Bronchial epithelial cell (primary cell): Measurements from ENCODE around the gene SHISAL1. TPM values are rescaled to one million over a fixed set of nuclear protein-coding genes. Genes with fewer than 3 reads are reported as not detected.

ENCODE experiments used
- DNase-seq: peaks from one replicate; pipeline ENCODE4 v3.0.0-alpha.2; 2010; ENCODE audit warnings: low read depth
- FAIRE-seq: peaks from 2 replicates; lab custom pipeline; 2011; peaks lifted over from hg19 to GRCh38; lab: Jason Lieb, UNC
- H3K27me3 ChIP-seq: 2 replicates; pipeline ENCODE4 v1.5.1; 2011; ENCODE audit warnings: low read length; ENCODE audit not compliant: control insufficient read depth, insufficient read depth
- H3K36me3 ChIP-seq: 2 replicates; pipeline ENCODE4 v1.5.1; 2011; ENCODE audit warnings: low read length; ENCODE audit not compliant: control insufficient read depth, insufficient read depth
- H3K4me3 ChIP-seq: 2 replicates; pipeline ENCODE4 v1.5.1; 2011; ENCODE audit warnings: mild to moderate bottlenecking, low read depth, low read length, control low read depth
- total RNA-seq: library from RNA; depleted of rRNA; stranded (reverse); fragments of >200 nt; gene quantifications from 2 replicates; pipeline ENCODE4 v1.2.1, GENCODE V29; 2014
- TF ChIP-seq, protein P1 (sequence below): IDR thresholded peaks from 2 replicates; pipeline ENCODE4 v1.5.1; 2011; ENCODE audit warnings: mild to moderate bottlenecking, moderate library complexity, low read length, control low read depth, inconsistent platforms; ENCODE audit not compliant: insufficient read depth, severe bottlenecking

The SHISAL1 gene
- total RNA-seq, result under 0.01 and 0.26 TPM in 2 replicates

DNA sequence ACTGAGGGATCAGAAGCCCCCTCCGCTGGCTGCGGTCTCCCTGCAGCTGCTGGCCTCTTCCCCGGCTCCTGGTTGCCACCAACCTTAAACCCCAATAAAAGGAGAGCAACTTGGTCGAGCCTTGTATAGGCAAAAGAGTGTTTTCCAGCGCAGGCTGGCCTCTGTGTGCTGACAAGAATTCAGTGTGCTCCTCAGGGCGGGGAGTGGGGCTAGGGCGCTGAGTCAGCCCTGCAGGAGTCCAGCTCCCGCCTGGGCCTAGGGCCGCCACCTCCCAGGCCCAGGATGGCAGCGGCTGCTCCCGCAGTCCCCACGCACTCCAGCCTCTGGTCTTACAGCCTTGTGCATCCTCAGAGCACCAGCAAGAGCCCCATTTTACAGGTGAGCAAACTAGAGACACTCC is at the start of gene SHISAL1:
TSS of gene SHISAL1 (minus strand) at position 186 of the 400 bp plus-strand sequence. CDS start 12,006 bp downstream, outside the sequence.
- TF ChIP-seq, protein P1, sequence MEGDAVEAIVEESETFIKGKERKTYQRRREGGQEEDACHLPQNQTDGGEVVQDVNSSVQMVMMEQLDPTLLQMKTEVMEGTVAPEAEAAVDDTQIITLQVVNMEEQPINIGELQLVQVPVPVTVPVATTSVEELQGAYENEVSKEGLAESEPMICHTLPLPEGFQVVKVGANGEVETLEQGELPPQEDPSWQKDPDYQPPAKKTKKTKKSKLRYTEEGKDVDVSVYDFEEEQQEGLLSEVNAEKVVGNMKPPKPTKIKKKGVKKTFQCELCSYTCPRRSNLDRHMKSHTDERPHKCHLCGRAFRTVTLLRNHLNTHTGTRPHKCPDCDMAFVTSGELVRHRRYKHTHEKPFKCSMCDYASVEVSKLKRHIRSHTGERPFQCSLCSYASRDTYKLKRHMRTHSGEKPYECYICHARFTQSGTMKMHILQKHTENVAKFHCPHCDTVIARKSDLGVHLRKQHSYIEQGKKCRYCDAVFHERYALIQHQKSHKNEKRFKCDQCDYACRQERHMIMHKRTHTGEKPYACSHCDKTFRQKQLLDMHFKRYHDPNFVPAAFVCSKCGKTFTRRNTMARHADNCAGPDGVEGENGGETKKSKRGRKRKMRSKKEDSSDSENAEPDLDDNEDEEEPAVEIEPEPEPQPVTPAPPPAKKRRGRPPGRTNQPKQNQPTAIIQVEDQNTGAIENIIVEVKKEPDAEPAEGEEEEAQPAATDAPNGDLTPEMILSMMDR, result no peak
- Histone ChIP-seq H3K36me3 (no peaks in the 10 kb centered on the region), H3K27me3 (no peaks in the 10 kb centered on the region), H3K4me3 (no peak within 1 kb of the TSS)
- no peak for FAIRE-seq
- DNase-seq, result no peak

DNA sequence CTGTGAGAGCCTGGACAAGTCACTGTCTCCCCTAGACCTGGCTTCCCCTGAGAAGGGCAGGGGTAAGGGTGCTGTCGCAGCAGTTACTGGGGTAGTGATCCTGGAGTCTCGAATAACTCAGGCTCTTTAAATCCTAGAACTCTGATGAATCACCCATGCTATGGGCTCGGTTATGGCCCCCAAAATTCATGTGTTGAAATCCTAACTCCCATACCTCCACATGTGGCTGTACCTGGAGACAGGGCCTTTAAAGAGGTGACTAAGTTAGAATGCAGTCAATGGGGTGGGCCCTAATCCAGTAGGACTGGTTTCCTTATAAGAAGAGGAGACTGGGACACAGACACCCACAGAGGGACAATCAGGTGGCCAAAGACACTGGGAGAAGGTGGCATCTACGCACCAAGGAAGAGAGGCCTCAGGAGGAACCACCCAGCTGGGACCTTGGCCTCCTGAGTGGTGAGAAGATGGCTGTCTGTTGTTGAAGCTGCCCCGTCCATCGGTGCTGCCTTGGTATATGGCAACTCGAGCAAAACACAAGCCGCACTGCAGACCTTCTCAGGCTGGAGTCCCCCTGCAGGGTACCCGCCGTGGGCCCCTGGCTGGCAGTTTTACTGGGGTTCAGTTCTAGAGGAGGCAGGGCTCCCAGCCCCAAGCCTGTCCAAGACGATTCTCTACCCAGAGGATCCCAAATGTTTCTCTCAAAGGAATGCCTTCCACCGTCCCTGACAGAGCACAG is 48.8 kb upstream of the SHISAL1 start:
- peaks cover 2% of the 10 kb centered on the region for H3K27me3 ChIP-seq

DNA sequence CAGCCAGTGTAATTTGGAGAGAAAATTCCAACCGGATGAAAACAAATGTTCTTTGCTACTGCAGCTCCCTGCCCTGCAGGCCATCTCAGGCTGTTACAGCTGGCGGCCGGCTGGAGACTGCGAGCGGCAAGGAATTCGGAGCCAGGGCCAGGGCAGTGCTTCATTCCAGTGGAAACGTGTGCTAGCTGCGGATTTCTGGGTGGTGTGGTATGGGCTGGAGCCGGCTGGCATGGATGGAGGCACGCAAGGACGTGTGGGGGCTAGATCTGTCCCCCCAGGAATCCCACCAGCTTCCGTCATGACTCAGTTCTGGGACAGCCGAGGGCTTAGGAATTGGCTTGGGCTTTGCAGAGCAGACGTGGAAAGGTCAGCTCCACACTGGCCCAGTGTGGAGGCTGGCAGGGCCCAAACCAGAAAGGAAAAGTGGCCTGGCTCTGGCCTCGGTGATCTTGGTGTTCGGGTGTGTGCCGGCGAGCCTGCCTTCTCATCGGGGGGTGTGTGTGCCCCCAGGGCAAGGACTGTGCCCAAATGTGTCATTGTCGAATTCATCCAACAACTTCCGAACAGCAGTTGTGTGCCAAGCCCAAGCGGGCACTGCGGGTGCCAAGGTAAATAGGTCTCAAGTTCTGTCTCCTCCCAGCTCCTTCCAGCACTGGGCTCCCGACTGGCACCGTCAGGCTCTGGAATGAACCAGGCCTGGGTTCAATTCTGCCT is 48.1 kb upstream of the SHISAL1 start:
- TF ChIP-seq, protein P1, result peak; percentile 32
- H3K4me3 ChIP-seq, result no peak overlapping the region
- no peaks in the 10 kb centered on the region for H3K36me3 ChIP-seq
- peaks cover 2% of the 10 kb centered on the region for H3K27me3 ChIP-seq
- FAIRE-seq (peak; percentile 96), DNase-seq (peak; percentile 90)

More for the DNA sequence above, 48.8 kb upstream of the SHISAL1 start:
- peak; percentile 85 for DNase-seq
- Histone ChIP-seq H3K4me3 (no peak overlapping the region), H3K36me3 (no peaks in the 10 kb centered on the region)
- FAIRE-seq, result no peak
- TF ChIP-seq, protein P1, result no peak

- H3K4me3 ChIP-seq, result no peak overlapping the region
- no peaks in the 10 kb centered on the region for H3K36me3 ChIP-seq
- FAIRE-seq (no peak), DNase-seq (no peak)
- TF ChIP-seq, protein P1, result no peak
- peaks cover 2% of the 10 kb centered on the region for H3K27me3 ChIP-seq
These were observed 47.5 kb upstream of the SHISAL1 start for GRCh38 chr22:44360306-44360667.

GRCh38 chr22:44359496-44360110 is 46.9 kb upstream of the SHISAL1 start:
- H3K27me3 ChIP-seq, result peaks cover 4% of the 10 kb centered on the region
- DNase-seq (no peak), FAIRE-seq (peak; percentile 91)
- H3K36me3 ChIP-seq, result no peaks in the 10 kb centered on the region
- TF ChIP-seq, protein P1, result no peak
- no peak overlapping the region for H3K4me3 ChIP-seq
